ENCODE data around the gene TSPEAR.
A peak's percentile ranks its signal among the peaks of the same experiment; 100 is the strongest.
"Not testable (repeated sequence)": the region's sequence is repeated elsewhere in the genome, so short reads cannot be mapped to it uniquely, and the experiment has no call there.

The TSPEAR gene

DNA sequence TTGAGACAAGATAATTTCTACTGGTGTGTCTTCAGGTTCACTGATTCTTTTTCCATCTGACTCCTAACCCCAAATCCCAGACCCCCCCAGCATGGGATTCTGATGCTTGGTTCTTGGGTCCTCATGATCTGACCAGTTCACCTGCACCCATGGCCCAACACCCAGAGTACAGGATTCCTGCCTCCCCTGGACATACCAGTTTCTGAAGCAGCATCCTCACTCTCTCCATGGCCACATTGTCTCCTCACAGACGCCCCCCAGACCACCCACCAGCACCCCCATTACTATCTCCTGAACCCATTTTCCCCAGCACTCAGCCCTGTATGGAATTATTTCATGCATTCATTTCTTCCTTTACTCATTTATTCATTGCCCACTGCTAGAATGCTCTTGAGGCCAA, 54.5 kb downstream of the TSPEAR start:
- no peak for DNase-seq (ENCODE audit: extremely low read depth in 1 of 2, low read depth in 1 of 2)

DNA sequence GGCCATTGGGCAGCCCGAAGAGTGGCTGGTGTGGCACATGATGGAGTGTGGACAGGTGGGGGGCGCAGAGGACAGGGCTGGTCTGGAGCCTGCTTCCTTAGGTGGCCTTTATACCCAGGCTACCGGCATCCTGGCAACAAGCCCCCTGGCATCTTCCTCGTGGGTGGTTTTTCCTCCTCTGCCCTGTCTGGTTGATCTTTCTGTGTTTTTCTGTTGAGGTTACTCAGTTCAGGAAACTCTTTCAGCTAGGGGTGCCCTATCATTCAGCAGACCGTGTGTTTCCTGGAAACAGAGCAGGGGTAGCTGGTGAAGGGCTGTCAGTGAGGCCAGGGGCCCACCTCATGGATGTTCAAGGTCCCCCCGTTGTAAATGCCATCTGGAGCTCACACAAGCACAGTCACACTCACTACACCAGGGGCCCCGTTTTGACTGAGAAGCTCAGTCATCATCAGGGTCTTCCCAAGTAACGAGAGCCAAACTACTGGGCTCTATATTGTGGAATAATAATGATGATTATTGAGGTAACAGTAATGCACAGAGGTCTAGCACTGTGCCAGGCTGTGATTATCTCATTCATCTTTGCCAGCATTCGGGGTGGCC, 56.7 kb downstream of the TSPEAR start, which contains the start of gene KRTAP12-4:
Gene KRTAP12-4, minus strand, starts transcription at position 84 of the 600 bp plus-strand sequence. Its CDS starts 45 bp downstream, at position 39.
- DNase-seq (ENCODE audit: extremely low read depth in 1 of 2, low read depth in 1 of 2): no peak

DNA sequence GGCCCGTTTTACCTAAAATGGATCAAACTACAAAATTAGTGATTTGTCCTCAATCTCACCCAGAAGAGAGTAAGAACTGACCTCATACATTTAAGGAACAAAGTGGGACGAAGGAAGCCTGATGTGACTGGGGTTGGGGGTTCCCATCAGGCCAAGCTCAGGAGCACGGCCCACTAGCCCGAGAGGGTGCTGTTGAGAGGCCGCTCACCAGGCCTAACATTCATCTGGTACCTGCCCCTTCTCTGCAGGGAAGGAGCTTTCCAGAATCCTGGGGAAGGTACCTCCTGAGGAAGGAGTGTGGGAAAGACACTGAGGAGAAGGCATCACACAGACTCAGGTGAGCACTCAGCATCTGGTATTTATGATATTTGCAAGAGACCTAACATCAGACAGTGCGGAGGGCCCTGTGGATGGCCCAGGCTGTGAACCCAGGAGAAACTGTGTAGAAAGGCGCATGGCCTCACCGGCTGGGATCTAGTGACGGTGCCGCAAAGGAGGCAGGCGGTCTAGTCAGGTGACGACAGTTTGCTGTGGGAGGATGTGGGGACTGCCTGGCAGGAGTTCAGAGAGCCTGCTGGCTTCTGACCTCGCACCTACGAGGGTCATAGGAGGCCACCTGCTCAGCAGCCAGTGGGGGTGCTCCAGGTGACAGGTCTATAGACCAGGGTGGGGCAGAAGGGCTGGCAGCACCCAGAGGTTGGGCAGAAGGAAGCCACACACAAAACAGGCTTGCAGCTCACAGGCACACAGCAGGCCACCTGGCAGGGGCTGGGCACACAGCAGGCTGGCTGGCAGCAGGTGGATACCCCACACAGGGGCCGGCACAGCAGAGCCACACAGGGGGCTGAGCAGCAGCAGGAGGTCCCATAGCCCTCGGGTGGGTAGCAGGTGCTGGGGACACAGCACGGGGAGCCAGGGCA, 57.5 kb downstream of the TSPEAR start:
- DNase-seq (ENCODE audit: extremely low read depth in 1 of 2, low read depth in 1 of 2): peak; percentile 28 to 45

DNA sequence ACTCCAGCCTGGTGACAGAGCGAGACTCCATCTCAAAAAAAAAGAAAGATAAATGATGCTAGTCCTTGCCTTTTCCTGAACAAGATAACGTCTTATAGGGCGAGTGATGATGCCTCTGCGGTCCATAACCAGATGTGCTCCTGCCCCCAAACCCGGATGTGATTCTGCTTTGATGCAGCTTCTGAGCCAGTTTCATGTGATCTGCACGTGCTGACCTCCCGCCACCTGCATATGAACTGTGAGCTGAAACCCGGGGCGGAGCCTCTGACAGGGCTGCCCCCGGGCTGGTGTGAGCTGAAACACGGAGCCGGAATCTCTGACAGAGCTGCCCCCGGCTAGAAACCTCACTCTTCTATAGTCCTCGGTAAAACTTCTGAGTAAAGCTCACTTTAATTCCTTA, 58.2 kb downstream of the TSPEAR start:
- DNase-seq (ENCODE audit: extremely low read depth in 1 of 2, low read depth in 1 of 2): no peak

DNA sequence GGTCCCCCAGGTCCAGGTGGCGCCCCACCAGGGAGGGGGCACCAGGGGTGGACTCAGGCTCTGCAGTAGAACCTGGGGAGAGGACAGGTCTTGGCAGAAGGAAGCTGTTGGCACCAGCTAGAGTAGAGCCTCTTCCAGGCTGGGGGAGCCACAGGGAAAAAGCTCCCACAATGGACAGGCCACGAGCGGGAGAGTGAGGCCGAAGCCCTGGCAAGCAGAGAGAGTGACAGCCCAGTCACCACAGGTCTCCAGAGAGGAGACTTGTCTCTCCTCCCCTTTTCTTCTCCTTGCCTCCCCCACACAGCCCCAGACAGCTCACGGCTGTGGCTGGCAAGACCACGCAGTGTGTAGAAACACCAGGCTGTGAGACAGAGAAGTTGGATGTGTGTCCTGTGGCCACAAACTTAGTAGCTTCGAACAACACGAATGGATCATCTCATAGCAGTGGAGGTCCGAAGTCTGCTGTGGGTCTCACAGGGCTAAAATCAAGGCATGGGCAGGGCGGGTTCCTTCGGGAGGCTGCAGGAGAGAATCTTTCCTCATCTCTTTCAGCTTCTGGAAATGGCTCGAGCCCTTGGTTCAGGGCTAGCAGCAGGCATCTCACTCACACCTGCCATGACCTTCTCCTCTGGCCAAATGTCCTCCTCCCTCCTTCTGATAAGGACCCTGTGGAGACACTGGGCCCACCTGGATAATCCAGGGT, 60.2 kb downstream of the TSPEAR start:
- DNase-seq (ENCODE audit: extremely low read depth in 1 of 2, low read depth in 1 of 2): no peak

DNA sequence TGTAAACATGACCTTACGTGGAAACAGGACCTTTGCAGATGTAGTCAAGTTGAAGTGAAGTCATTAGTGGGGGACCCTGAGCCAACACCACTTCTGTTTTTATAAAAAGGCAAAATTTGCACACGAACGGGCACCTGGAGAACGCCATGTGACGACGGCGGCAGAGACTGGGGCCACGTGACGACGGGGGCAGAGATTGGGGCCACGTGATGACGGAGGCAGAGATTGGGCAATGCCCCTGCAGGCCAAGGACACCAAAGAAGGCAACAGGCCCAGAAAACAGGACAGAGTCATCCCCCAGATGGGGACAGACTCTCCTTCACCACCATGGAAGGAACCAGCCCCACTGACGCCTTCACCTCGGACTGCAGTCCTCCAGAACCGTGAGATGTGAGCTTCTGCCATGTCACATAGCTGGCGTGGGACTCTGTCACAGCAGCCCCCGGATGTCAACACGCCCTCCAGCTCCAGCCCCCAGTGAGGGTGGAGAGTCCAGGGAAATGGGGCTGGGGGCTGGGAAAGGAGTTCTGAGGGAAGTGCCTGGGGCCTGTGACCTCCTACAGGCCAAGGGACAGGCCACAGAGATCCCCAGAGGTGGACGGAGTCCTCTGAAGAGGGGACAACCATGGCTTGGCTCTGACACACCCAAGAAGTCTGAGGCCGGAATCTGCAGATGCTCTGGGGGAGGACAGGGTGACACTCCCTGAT, 61.0 kb downstream of the TSPEAR start:
- no peak for DNase-seq (ENCODE audit: extremely low read depth in 1 of 2, low read depth in 1 of 2)

DNA sequence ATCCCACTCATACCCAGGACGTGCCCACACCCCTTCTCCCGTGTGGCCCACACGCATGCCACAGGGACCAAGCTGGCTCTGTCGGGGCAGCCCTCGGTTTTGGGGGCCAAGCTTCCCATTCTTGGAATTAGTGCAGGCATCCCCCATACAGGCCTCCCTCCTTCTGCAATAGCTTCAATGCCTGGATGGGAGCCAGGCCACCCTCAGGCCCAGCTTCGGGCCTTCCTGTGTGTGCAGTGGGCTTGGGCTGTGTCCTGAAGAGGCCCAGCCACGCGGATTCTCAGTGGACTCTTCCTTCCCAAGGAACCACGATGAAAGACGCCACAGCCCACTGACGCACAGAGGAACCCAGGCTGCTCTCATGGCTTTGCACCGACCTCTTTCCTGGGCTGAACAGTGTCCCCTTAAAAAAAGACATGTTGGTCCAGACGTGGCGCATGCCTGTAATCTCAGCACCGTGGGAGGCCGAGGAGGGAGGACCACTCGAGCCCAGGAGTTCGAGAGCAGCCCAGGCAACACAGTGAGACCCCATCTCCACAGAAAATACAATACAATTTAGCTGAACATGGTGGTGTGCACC, 61.8 kb downstream of the TSPEAR start:
- DNase-seq (ENCODE audit: extremely low read depth in 1 of 2, low read depth in 1 of 2): no peak

DNA sequence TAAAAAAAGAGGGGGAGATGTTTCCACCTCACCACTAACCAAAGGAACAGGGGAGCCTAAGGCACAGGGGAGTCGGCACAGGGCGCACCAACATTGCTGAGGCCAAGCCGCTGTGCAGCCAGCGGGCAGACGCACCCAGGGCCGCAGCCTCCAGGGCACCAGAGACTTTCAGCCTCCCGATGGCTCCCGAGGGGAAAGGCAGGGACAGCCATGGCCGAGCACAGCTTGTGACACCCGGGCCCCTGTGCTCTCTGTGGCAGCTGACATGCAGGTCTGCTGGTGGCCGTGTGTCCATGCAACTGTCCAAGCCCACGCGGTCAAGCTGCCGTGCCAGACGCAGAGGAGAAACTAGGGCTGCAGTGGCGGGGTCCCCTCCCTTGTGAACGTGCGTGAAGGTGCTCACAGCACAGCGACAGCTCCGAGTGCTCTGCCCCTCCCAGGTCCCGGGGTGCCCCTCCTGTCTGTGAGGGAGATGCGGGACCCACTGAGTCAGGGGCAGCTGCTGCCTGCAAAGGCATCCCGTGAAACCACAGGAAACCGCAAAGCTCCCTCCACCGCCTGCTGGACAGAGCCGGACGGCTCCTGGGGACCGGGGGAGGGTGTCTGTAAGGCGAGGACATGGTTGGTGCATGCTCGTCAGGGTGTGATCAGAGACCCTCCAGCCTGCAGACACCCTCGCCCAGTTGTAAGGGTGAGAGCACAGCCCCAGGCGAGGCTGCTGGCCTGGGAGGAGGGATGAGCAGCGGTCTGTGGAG, 62.6 kb downstream of the TSPEAR start:
- no peak for DNase-seq (ENCODE audit: extremely low read depth in 1 of 2, low read depth in 1 of 2)

DNA sequence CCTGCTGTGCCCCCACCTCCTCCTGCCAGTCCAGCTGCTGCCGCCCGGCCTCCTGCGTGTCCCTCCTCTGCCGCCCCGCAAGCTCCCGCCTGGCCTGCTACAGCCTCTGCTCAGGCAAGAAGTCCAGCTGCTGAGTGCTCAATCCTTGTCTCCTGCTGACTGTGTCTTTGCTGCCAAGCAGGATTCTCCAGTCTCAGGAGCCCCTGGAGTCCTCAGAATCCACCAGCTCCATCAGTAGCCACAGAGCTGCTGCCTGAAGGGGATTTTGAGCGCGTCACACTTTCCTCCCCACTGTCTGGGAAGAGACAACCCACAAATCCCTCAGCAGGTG, 64.2 kb downstream of the TSPEAR start:
- DNase-seq (ENCODE audit: extremely low read depth in 1 of 2, low read depth in 1 of 2): no peak

DNA sequence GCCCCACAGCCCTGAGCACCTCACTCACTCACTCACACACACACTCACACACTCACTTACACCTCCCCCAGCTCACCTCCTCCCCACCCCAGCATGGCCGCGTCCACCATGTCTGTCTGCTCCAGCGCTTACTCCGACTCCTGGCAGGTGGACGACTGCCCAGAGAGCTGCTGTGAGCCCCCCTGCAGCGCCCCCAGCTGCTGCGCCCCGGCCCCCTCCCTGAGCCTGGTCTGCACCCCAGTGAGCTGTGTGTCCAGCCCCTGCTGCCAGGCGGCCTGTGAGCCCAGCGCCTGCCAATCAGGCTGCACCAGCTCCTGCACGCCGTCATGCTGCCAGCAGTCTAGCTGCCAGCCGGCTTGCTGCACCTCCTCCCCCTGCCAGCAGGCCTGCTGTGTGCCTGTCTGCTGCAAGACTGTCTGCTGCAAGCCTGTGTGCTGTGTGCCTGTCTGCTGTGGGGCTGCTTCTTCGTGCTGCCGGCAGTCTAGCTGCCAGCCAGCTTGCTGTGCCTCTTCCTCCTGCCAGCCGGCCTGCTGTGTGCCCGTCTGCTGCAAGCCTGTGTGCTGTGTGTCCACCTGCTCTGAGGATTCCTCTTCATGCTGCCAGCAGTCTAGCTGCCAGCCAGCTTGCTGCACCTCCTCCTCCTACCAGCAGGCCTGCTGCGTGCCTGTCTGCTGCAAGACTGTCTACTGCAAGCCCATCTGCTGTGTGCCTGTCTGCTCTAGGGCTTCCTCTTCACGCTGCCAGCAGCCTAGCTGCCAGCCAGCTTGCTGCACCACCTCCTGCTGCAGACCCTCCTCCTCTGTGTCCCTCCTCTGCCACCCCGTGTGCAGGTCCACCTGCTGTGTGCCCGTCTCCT, 64.8 kb downstream of the TSPEAR start, which contains the start of gene KRTAP10-11:
Gene KRTAP10-11, plus strand, starts transcription at position 49 of the 856 bp plus-strand sequence. Its CDS starts 45 bp downstream, at position 94.
- DNase-seq (ENCODE audit: extremely low read depth in 1 of 2, low read depth in 1 of 2): not testable (repeated sequence)

DNA sequence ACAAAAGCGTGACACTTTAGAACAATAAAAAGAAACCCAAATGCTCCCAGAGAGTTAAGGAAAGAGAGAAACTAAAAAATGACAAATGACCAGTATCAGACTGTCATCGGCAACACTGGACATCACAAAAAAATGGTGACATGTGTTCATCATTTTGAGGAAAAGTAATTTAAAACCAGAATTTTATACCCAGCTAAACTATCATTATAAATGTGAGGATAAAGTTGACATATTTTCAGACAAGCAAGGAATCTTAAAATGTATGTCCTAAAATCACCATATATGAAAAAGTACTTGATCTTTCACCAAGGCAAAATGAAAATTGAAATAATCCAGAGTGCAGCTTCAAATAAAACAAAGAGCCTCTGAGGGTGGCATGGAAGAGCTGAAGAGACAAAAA, 66.5 kb downstream of the TSPEAR start:
- DNase-seq (ENCODE audit: extremely low read depth in 1 of 2, low read depth in 1 of 2): no peak

DNA sequence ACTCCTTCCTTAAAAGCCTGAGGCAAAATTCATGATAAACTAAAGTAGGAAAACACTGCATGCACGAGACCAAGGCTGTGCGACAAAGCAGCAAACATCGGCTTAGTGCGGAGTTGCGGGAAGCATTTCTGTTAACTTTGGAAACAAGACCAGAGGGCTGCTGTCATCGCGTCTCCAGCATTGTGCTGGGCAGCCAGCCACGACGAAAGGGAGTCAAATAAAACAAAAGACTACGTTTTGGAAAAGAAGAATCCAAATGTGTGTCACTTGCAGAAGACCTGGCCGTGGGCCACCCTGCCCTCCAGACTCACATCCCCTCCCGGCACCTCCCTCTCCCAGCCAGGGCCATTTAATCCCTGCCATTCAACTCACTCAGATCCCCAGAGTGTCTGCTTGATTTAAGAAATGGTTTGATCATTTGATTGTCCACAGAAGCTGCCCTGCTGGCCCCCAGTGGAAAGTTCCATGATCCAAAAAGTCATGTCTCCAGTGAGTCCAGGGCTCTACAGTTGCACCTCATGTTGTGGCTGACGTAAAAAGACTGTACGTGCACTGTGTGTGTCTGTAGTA, 67.5 kb downstream of the TSPEAR start:
- DNase-seq (ENCODE audit: extremely low read depth in 1 of 2, low read depth in 1 of 2): no peak

DNA sequence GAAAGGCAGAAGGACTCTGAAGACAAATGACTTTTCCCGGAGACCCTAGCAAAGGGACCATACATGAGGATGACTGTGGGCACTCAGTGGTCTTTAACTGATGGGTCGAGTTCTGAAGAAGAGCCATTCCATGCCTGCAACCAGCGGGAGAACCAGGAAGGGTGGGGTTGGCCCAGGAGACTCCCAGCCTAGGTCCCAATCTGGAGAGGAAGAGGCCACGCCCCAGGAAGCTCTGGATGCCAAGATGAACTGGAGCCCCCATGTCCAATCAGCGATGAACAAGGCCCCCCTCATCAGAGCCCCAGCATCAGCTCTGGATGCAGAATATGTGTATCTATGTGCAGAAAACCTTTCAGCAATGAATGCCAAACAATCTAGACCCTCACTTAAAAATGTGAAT, 70.6 kb downstream of the TSPEAR start:
- no peak for DNase-seq (ENCODE audit: extremely low read depth in 1 of 2, low read depth in 1 of 2)

DNA sequence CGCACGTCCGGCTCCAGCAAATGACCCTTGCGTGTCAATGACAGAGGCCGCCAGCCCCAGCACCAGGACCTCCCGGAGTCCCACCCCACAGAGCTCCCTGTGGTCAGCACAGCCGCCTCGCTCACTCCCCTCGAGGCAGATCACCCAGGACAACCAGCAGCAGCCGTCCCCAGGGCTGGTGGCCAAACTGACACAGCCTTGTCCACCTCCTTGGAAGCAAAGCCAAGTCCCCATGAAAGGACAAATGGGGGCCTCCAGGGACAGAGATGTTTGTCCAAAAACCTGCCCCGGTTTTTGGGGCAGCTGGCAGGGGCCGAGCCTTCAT, 72.1 kb downstream of the TSPEAR start:
- no peak for DNase-seq (ENCODE audit: extremely low read depth in 1 of 2, low read depth in 1 of 2)

DNA sequence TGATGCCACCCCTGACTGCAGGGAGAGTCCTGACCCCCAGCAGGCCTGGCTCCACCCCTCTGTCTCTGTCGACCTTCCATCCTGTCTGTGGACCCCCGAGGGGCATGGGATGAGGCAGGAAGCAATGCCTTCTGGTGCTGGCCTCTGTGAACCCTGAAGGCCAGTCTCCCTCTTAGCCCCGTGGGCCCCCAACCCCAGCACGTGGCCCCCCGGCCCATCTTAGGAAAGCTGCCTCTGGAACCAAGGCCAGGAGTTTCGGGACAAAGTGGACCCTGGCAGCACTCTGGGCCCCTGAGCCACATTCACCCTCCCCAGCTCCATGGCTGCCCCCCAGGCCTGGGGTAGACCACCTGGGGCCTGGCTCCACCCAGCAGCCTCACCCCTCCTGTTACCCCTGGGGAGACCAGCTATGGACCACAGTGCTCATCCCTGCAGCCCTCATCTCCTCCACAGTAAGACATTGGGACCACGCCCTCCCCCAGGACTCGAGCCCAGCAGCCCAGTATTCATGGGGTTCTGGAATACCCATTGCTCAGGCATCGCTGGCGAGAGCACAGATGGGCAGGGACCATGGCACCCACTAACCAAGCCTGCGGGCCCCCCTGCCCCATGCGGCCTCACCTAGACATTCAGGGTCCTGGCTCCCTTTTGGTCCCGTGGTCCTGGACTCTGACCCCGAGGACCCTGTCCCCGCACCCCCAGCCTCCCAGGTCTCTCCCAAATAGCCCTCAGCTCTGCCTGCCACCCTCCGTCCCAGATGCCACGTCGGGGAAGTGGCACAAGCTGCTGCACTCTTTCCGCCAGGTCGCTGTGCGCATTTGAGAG, 72.7 kb downstream of the TSPEAR start:
- DNase-seq (ENCODE audit: extremely low read depth in 1 of 2, low read depth in 1 of 2): not testable (repeated sequence)

DNA sequence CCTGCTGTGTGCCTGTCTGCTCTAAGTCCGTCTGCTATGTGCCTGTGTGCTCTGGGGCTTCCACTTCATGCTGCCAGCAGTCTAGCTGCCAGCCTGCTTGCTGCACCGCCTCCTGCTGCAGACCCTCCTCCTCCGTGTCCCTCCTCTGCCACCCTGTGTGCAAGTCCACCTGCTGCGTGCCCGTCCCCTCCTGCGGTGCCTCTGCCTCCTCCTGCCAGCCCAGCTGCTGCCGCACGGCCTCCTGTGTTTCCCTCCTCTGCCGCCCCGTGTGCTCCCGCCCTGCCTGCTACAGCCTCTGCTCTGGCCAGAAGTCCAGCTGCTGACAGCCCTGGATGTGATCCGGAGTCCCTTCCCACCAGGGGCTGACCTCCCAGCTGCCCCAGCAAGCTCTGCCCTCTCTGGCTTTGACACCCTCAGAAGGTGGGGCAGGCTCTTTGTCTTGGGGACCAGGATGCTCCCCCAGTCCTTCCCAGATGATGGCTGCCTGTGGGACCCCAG, 73.5 kb downstream of the TSPEAR start:
- DNase-seq (ENCODE audit: extremely low read depth in 1 of 2, low read depth in 1 of 2): not testable (repeated sequence)

DNA sequence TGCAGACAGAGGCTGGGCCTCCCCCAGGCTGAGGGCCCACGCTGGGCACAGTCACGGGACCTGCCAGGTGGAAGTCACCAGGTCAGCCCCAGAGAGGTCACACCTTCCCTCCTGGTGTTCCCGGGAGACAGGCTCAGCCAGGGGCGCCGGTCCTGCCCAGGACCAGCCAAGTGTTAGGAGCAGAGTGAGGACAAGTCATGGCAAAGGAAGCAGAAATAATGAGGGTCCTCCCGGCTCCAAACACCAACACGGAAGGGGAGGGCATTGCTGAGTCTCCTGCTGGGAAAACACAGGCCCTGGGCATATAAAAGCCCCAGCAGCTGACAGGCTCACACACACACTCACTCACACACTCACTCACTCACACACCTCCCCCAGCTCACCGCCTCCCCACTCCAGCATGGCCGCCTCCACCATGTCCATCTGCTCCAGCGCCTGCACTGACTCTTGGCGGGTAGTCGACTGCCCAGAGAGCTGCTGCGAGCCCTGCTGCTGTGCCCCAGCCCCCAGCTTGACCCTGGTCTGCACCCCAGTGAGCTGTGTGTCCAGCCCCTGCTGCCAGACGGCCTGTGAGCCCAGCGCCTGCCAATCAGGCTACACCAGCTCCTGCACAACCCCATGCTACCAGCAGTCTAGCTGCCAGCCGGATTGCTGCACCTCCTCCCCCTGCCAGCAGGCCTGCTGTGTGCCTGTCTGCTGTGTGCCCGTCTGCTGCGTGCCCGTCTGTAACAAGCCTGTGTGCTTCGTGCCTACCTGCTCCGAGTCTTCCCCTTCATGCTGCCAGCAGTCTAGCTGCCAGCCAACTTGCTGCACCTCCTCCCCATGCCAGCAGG, 74.1 kb downstream of the TSPEAR start, which contains the start of gene KRTAP10-10:
Gene KRTAP10-10, plus strand, starts transcription at position 339 of the 833 bp plus-strand sequence. Its CDS starts 62 bp downstream, at position 401.
- DNase-seq (ENCODE audit: extremely low read depth in 1 of 2, low read depth in 1 of 2): no peak
